ENCODE measurements around the gene HDAC7. TPM values are rescaled to one million over a fixed set of nuclear protein-coding genes. Genes with fewer than 3 reads are reported as not detected.

Gene HDAC7
- total and polyA plus RNA-seq, 2 donors from 2014 or later: 35.0 to 132 TPM

DNA sequence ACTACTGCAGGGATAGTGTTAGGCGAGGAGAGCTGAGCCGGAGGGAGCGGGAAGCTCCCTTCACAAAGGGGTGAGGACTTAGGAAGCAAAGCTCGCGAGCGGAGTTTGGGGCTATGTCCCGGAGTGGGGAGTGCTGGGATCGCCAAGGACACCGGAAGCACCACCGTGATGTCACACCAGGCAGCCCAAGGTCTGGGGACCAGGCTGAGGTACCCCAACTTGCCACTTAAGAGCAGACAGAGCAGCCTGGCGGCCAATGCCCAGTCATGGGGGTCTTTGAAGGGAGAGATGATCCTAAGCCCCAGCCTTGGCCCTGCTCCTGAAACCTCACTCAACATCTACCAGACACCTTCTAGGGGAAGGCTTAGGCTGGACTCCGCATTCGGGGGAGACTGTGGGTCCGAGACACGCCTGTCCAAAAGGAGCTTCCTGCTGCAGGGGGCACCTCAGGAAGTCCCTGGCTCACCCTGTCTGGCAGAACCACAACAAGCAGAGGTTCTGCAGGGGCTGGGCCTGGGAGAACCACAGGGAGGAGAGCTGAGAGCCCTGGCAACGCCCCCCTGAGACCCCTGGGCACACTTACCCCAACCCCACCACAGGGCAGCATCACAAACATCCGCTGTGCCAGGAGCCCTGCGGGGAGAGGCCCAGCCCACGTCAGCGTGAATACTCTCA is 28.9 kb downstream of the HDAC7 start:
- no peaks in the 10 kb centered on the region for H3K27me3 ChIP-seq (ENCODE audit: control insufficient read depth, insufficient read depth, low read length)
- H3K36me3 ChIP-seq (ENCODE audit: control insufficient read depth in 2 of 3, insufficient read depth in 3 of 3, low read length in 3 of 3): peaks cover 9 to 48% (median 36%) of the 10 kb centered on the region in 3 donors
- no peaks in the 10 kb centered on the region for H3K4me1 ChIP-seq (ENCODE audit: control insufficient read depth in 2 of 3, insufficient read depth in 2 of 3, low read depth in 1 of 3, low read length in 3 of 3)
- FAIRE-seq (no peak), DNase-seq (no peak)
- no peaks in the 10 kb centered on the region for H3K9me3 ChIP-seq (ENCODE audit: control insufficient read depth in 2 of 3, insufficient read depth in 1 of 3, low read length in 3 of 3)
- no peak overlapping the region for H3K27ac ChIP-seq (ENCODE audit: low read depth in 2 of 2, low read length in 2 of 2)
- intact Hi-C loops (cut with DNase I): no loop called here
- TF ChIP-seq, protein P1, sequence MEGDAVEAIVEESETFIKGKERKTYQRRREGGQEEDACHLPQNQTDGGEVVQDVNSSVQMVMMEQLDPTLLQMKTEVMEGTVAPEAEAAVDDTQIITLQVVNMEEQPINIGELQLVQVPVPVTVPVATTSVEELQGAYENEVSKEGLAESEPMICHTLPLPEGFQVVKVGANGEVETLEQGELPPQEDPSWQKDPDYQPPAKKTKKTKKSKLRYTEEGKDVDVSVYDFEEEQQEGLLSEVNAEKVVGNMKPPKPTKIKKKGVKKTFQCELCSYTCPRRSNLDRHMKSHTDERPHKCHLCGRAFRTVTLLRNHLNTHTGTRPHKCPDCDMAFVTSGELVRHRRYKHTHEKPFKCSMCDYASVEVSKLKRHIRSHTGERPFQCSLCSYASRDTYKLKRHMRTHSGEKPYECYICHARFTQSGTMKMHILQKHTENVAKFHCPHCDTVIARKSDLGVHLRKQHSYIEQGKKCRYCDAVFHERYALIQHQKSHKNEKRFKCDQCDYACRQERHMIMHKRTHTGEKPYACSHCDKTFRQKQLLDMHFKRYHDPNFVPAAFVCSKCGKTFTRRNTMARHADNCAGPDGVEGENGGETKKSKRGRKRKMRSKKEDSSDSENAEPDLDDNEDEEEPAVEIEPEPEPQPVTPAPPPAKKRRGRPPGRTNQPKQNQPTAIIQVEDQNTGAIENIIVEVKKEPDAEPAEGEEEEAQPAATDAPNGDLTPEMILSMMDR (IDR thresholded peaks at IDR 0.05; ENCODE audit: borderline replicate concordance, extremely low read depth, insufficient read depth): no peak
- no peak overlapping the region for H3K4me3 ChIP-seq (ENCODE audit: low read length in 3 of 3)
- no peak overlapping the region for H3K9ac ChIP-seq (ENCODE audit: low read length in 3 of 3)

DNA sequence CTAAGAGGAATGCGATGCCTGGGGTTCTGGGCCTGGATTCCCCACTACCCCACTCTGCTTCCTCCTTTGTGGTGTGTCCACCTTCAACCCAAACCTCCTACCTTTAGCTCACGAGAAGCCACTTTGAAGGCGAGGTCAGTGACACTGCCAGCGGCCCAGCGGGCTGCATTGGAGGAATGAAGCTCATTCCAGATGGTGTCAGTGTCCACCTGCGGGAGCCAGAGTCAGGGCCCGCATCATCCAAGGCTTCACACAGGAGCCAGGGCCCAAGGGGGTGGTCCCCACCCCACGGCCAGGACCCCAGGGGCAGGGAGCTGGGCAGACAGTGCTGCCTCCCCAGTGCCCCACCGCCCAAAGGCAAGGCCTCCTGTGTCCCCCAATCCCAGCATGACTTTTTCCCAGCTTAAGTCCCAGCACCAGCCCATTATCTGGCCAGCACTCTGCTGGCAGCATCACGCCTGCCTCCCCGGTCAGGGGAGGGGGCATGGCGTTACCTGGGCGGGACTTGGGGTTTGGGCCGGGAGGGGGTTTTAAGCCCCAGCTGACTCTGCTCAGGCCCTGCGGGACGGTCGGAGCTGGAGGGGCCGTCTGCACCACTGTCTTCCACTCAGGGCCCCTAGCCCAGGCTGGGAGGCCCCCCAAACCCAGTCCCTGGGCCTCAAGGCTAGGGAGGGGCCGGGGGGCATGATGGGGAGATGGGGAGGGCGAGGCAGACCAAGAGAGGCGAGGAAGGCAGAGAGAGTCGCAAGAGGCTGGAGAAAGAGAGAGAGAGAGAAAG is 29.8 kb downstream of the HDAC7 start:
- Histone ChIP-seq H3K4me1 (ENCODE audit: control insufficient read depth in 2 of 3, insufficient read depth in 2 of 3, low read depth in 1 of 3, low read length in 3 of 3) (no peaks in the 10 kb centered on the region), H3K27me3 (ENCODE audit: control insufficient read depth, insufficient read depth, low read length) (no peaks in the 10 kb centered on the region), H3K36me3 (ENCODE audit: control insufficient read depth in 2 of 3, insufficient read depth in 3 of 3, low read length in 3 of 3) (peaks cover 9 to 50% (median 32%) of the 10 kb centered on the region in 3 donors), H3K9ac (ENCODE audit: low read length in 3 of 3) (no peak overlapping the region), H3K27ac (ENCODE audit: low read depth in 2 of 2, low read length in 2 of 2) (no peak overlapping the region), H3K9me3 (ENCODE audit: control insufficient read depth in 2 of 3, insufficient read depth in 1 of 3, low read length in 3 of 3) (no peaks in the 10 kb centered on the region), H3K4me3 (ENCODE audit: low read length in 3 of 3) (no peak overlapping the region)
- intact Hi-C loops (cut with DNase I): loop anchor here (10.0 kb wide), 1 partner anchor 45 kb away; no protein-coding TSS in a partner anchor
- TF ChIP-seq, protein P1 (IDR thresholded peaks at IDR 0.05; ENCODE audit: borderline replicate concordance, extremely low read depth, insufficient read depth): no peak
- no peak for DNase-seq
- no peak for FAIRE-seq

DNA sequence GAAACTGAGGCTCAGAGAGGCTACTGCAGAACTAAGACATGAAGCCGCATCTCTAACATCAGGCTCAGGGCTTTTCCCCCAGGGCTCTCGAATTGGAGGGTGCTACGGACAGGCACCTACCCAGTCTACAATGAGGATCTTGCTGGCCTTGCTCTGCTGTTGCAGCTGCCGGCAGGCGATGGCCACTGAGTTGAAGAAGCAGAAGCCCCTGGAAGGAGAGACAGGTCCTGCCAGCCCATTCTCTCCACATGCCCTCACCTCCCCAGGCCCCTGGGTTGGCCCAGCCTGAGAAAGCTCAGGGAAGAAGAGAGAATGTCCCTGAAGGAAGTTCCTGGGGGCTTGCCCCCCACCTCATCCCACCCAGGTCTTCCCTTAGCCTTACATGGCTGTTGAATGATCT is 30.6 kb downstream of the HDAC7 start:
- Histone ChIP-seq H3K27ac (ENCODE audit: low read depth in 2 of 2, low read length in 2 of 2) (no peak overlapping the region), H3K4me1 (ENCODE audit: control insufficient read depth in 2 of 3, insufficient read depth in 2 of 3, low read depth in 1 of 3, low read length in 3 of 3) (no peaks in the 10 kb centered on the region), H3K9ac (ENCODE audit: low read length in 3 of 3) (no peak overlapping the region), H3K36me3 (ENCODE audit: control insufficient read depth in 2 of 3, insufficient read depth in 3 of 3, low read length in 3 of 3) (peaks cover 6 to 46% (median 30%) of the 10 kb centered on the region in 3 donors), H3K27me3 (ENCODE audit: control insufficient read depth, insufficient read depth, low read length) (no peaks in the 10 kb centered on the region), H3K4me3 (ENCODE audit: low read length in 3 of 3) (no peak overlapping the region), H3K9me3 (ENCODE audit: control insufficient read depth in 2 of 3, insufficient read depth in 1 of 3, low read length in 3 of 3) (no peaks in the 10 kb centered on the region)
- DNase-seq: no peak
- FAIRE-seq: no peak
- TF ChIP-seq, protein P1 (IDR thresholded peaks at IDR 0.05; ENCODE audit: borderline replicate concordance, extremely low read depth, insufficient read depth): no peak
- intact Hi-C loops (cut with DNase I): loop anchor here (10.0 kb wide), 1 partner anchor 46 kb away; no protein-coding TSS in a partner anchor

Measured in kidney (tissue), 14 donors.